Measurements from ENCODE around the gene S100Z.
"Not testable (repeated sequence)": the region's sequence is repeated elsewhere in the genome, so short reads cannot be mapped to it uniquely, and the experiment has no call there.

Gene S100Z

GRCh38 chr5:76849419-76850291 is at the start of gene S100Z:
S100Z (plus strand) TSS chr5:76850014; CDS start chr5:76875360, 25,346 bp downstream.
- DNase-seq: peak; percentile 59

- no peak for DNase-seq
These were observed 49.2 kb upstream of the S100Z start for GRCh38 chr5:76800579-76800978.

GRCh38 chr5:76801159-76801802 is 48.5 kb upstream of the S100Z start:
- DNase-seq: no peak

GRCh38 chr5:76801803-76802195 is 48.0 kb upstream of the S100Z start:
- DNase-seq: no peak

GRCh38 chr5:76804266-76804665 is 45.5 kb upstream of the S100Z start:
- no peak for DNase-seq

GRCh38 chr5:76805821-76806505 is 43.9 kb upstream of the S100Z start:
- no peak for DNase-seq

- DNase-seq: no peak
These were observed 42.5 kb upstream of the S100Z start for GRCh38 chr5:76807296-76807695.

GRCh38 chr5:76808141-76808691 is 41.6 kb upstream of the S100Z start:
- no peak for DNase-seq

GRCh38 chr5:76809141-76809540 is 40.7 kb upstream of the S100Z start:
- no peak for DNase-seq

- no peak for DNase-seq
These were observed 39.6 kb upstream of the S100Z start for GRCh38 chr5:76810236-76810635.

- no peak for DNase-seq
These were observed 38.6 kb upstream of the S100Z start for GRCh38 chr5:76811214-76811613.

- DNase-seq: not testable (repeated sequence)
These were observed 37.6 kb upstream of the S100Z start for GRCh38 chr5:76812209-76812608.

- DNase-seq: no peak
These were observed 35.7 kb upstream of the S100Z start for GRCh38 chr5:76813982-76814562.

GRCh38 chr5:76816110-76816831 is 33.5 kb upstream of the S100Z start:
- no peak for DNase-seq

GRCh38 chr5:76818844-76819831 is 30.7 kb upstream of the S100Z start, which contains the start of gene F2RL1:
F2RL1 (plus strand) TSS chr5:76819030; CDS start chr5:76819183, 153 bp downstream.
- peak; percentile 70 for DNase-seq

GRCh38 chr5:76819851-76820525 is 29.8 kb upstream of the S100Z start:
- DNase-seq: peak; percentile 52

GRCh38 chr5:76820526-76820890 is 29.3 kb upstream of the S100Z start:
- no peak for DNase-seq

GRCh38 chr5:76821136-76821535 is 28.7 kb upstream of the S100Z start:
- DNase-seq: no peak

GRCh38 chr5:76822105-76822731 is 27.6 kb upstream of the S100Z start:
- DNase-seq: not testable (repeated sequence)

- not testable (repeated sequence) for DNase-seq
These were observed 23.4 kb upstream of the S100Z start for GRCh38 chr5:76826416-76826815.
